ENCODE results near the gene GRK7.
"Not testable (repeated sequence)": the region's sequence is repeated elsewhere in the genome, so short reads cannot be mapped to it uniquely, and the experiment has no call there.

GRK7 gene

DNA sequence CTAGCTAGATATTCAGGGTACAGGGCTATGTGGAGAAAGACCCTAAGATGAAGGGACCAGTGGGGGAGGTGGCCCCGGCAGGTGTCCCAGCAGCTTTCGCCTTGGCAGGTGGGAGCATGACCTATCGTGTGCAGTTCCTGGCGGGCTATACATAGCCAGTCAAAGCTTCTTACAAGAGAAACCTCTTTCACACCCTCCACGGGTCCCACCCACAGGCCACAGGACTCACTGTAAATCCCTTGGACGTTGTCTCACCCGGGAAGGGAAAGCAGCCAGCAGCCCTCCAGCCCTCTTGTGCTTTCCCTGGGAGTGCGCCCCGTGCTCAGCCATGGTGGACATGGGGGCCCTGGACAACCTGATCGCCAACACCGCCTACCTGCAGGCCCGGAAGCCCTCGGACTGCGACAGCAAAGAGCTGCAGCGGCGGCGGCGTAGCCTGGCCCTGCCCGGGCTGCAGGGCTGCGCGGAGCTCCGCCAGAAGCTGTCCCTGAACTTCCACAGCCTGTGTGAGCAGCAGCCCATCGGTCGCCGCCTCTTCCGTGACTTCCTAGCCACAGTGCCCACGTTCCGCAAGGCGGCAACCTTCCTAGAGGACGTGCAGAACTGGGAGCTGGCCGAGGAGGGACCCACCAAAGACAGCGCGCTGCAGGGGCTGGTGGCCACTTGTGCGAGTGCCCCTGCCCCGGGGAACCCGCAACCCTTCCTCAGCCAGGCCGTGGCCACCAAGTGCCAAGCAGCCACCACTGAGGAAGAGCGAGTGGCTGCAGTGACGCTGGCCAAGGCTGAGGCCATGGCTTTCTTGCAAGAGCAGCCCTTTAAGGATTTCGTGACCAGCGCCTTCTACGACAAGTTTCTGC, 15.0 kb downstream of the GRK7 start:
- no peaks in the 10 kb centered on the region for H3K4me1 ChIP-seq (ENCODE audit: control insufficient read depth in 2 of 2, insufficient read depth in 2 of 2, low read length in 2 of 2)
- no peaks in the 10 kb centered on the region for H3K9me3 ChIP-seq (ENCODE audit: control insufficient read depth in 2 of 2, low read length in 2 of 2)
- no peak overlapping the region for H3K9ac ChIP-seq (ENCODE audit: low read depth in 1 of 2, low read length in 2 of 2)
- H3K36me3 ChIP-seq (ENCODE audit: control insufficient read depth in 2 of 2, insufficient read depth in 2 of 2, low read length in 2 of 2), result no peaks in the 10 kb centered on the region
- no peak overlapping the region for H3K27ac ChIP-seq (ENCODE audit: low read depth in 2 of 2, low read length in 2 of 2)
- no peak overlapping the region for H3K4me3 ChIP-seq (ENCODE audit: low read length in 2 of 2)
- H3K27me3 ChIP-seq (ENCODE audit: control insufficient read depth in 2 of 2, insufficient read depth in 2 of 2, low read length in 2 of 2), result no peaks in the 10 kb centered on the region

DNA sequence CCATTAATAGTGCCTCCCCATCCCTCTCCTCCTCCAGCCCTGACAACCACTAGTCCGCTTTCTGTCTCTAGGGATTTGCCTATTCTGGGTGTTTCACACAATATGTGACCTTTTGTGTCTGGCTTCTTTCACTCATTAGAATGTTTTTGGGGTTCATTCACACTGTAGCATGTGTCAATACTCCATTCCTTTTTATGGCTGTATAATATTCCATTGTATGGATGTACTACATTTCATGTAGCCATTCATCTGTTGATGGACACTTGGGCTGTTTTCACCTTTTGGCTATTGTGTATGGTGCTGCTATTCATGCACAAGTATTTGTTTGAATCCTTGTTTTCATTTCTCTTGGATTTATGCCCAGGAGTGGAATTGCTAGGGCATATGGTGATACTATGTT, 16.5 kb downstream of the GRK7 start:
- no peaks in the 10 kb centered on the region for H3K4me1 ChIP-seq (ENCODE audit: control insufficient read depth in 2 of 2, insufficient read depth in 2 of 2, low read length in 2 of 2)
- H3K9me3 ChIP-seq (ENCODE audit: control insufficient read depth in 2 of 2, low read length in 2 of 2), result no peaks in the 10 kb centered on the region
- no peak overlapping the region for H3K4me3 ChIP-seq (ENCODE audit: low read length in 2 of 2)
- no peaks in the 10 kb centered on the region for H3K27me3 ChIP-seq (ENCODE audit: control insufficient read depth in 2 of 2, insufficient read depth in 2 of 2, low read length in 2 of 2)
- H3K36me3 ChIP-seq (ENCODE audit: control insufficient read depth in 2 of 2, insufficient read depth in 2 of 2, low read length in 2 of 2), result no peaks in the 10 kb centered on the region
- no peak overlapping the region for H3K27ac ChIP-seq (ENCODE audit: low read depth in 2 of 2, low read length in 2 of 2)
- no peak overlapping the region for H3K9ac ChIP-seq (ENCODE audit: low read depth in 1 of 2, low read length in 2 of 2)

GRCh38 chr3:141782386-141782932, 19.3 kb downstream of the GRK7 start:
- H3K27ac ChIP-seq (ENCODE audit: low read depth in 2 of 2, low read length in 2 of 2), result no peak overlapping the region
- no peaks in the 10 kb centered on the region for H3K9me3 ChIP-seq (ENCODE audit: control insufficient read depth in 2 of 2, low read length in 2 of 2)
- H3K27me3 ChIP-seq (ENCODE audit: control insufficient read depth in 2 of 2, insufficient read depth in 2 of 2, low read length in 2 of 2), result no peaks in the 10 kb centered on the region
- H3K36me3 ChIP-seq (ENCODE audit: control insufficient read depth in 2 of 2, insufficient read depth in 2 of 2, low read length in 2 of 2), result no peaks in the 10 kb centered on the region
- no peaks in the 10 kb centered on the region for H3K4me1 ChIP-seq (ENCODE audit: control insufficient read depth in 2 of 2, insufficient read depth in 2 of 2, low read length in 2 of 2)
- no peak overlapping the region for H3K4me3 ChIP-seq (ENCODE audit: low read length in 2 of 2)
- H3K9ac ChIP-seq (ENCODE audit: low read depth in 1 of 2, low read length in 2 of 2), result no peak overlapping the region

GRCh38 chr3:141783632-141784031, 20.4 kb downstream of the GRK7 start:
- Histone ChIP-seq H3K27ac (ENCODE audit: low read depth in 2 of 2, low read length in 2 of 2) (no peak overlapping the region), H3K9ac (ENCODE audit: low read depth in 1 of 2, low read length in 2 of 2) (no peak overlapping the region), H3K27me3 (ENCODE audit: control insufficient read depth in 2 of 2, insufficient read depth in 2 of 2, low read length in 2 of 2) (no peaks in the 10 kb centered on the region), H3K9me3 (ENCODE audit: control insufficient read depth in 2 of 2, low read length in 2 of 2) (no peaks in the 10 kb centered on the region), H3K36me3 (ENCODE audit: control insufficient read depth in 2 of 2, insufficient read depth in 2 of 2, low read length in 2 of 2) (no peaks in the 10 kb centered on the region), H3K4me3 (ENCODE audit: low read length in 2 of 2) (no peak overlapping the region), H3K4me1 (ENCODE audit: control insufficient read depth in 2 of 2, insufficient read depth in 2 of 2, low read length in 2 of 2) (no peaks in the 10 kb centered on the region)

- no peaks in the 10 kb centered on the region for H3K9me3 ChIP-seq (ENCODE audit: control insufficient read depth in 2 of 2, low read length in 2 of 2)
- H3K36me3 ChIP-seq (ENCODE audit: control insufficient read depth in 2 of 2, insufficient read depth in 2 of 2, low read length in 2 of 2), result no peaks in the 10 kb centered on the region
- no peak overlapping the region for H3K27ac ChIP-seq (ENCODE audit: low read depth in 2 of 2, low read length in 2 of 2)
- H3K9ac ChIP-seq (ENCODE audit: low read depth in 1 of 2, low read length in 2 of 2), result no peak overlapping the region
- H3K4me3 ChIP-seq (ENCODE audit: low read length in 2 of 2), result no peak overlapping the region
- H3K4me1 ChIP-seq (ENCODE audit: control insufficient read depth in 2 of 2, insufficient read depth in 2 of 2, low read length in 2 of 2), result no peaks in the 10 kb centered on the region
- no peaks in the 10 kb centered on the region for H3K27me3 ChIP-seq (ENCODE audit: control insufficient read depth in 2 of 2, insufficient read depth in 2 of 2, low read length in 2 of 2)
Observed at GRCh38 chr3:141784096-141784495, 20.9 kb downstream of the GRK7 start.

GRCh38 chr3:141784531-141784930, 21.3 kb downstream of the GRK7 start:
- H3K27ac ChIP-seq (ENCODE audit: low read depth in 2 of 2, low read length in 2 of 2), result no peak overlapping the region
- no peaks in the 10 kb centered on the region for H3K36me3 ChIP-seq (ENCODE audit: control insufficient read depth in 2 of 2, insufficient read depth in 2 of 2, low read length in 2 of 2)
- no peaks in the 10 kb centered on the region for H3K27me3 ChIP-seq (ENCODE audit: control insufficient read depth in 2 of 2, insufficient read depth in 2 of 2, low read length in 2 of 2)
- no peaks in the 10 kb centered on the region for H3K4me1 ChIP-seq (ENCODE audit: control insufficient read depth in 2 of 2, insufficient read depth in 2 of 2, low read length in 2 of 2)
- H3K9ac ChIP-seq (ENCODE audit: low read depth in 1 of 2, low read length in 2 of 2), result no peak overlapping the region
- H3K9me3 ChIP-seq (ENCODE audit: control insufficient read depth in 2 of 2, low read length in 2 of 2), result no peaks in the 10 kb centered on the region
- no peak overlapping the region for H3K4me3 ChIP-seq (ENCODE audit: low read length in 2 of 2)

GRCh38 chr3:141788149-141788548, 24.9 kb downstream of the GRK7 start:
- H3K36me3 ChIP-seq (ENCODE audit: control insufficient read depth in 2 of 2, insufficient read depth in 2 of 2, low read length in 2 of 2), result no peaks in the 10 kb centered on the region
- H3K4me1 ChIP-seq (ENCODE audit: control insufficient read depth in 2 of 2, insufficient read depth in 2 of 2, low read length in 2 of 2), result no peaks in the 10 kb centered on the region
- no peak overlapping the region for H3K9ac ChIP-seq (ENCODE audit: low read depth in 1 of 2, low read length in 2 of 2)

GRCh38 chr3:141788750-141789149, 25.5 kb downstream of the GRK7 start:
- H3K9me3 ChIP-seq (ENCODE audit: control insufficient read depth in 2 of 2, low read length in 2 of 2); H3K4me3 ChIP-seq (ENCODE audit: low read length in 2 of 2); H3K9ac ChIP-seq (ENCODE audit: low read depth in 1 of 2, low read length in 2 of 2); H3K27ac ChIP-seq (ENCODE audit: low read depth in 2 of 2, low read length in 2 of 2); H3K36me3 ChIP-seq (ENCODE audit: control insufficient read depth in 2 of 2, insufficient read depth in 2 of 2, low read length in 2 of 2); H3K27me3 ChIP-seq (ENCODE audit: control insufficient read depth in 2 of 2, insufficient read depth in 2 of 2, low read length in 2 of 2); H3K4me1 ChIP-seq (ENCODE audit: control insufficient read depth in 2 of 2, insufficient read depth in 2 of 2, low read length in 2 of 2): not testable (repeated sequence)

More at GRCh38 chr3:141788149-141788548, 24.9 kb downstream of the GRK7 start:
- Histone ChIP-seq H3K9me3 (ENCODE audit: control insufficient read depth in 2 of 2, low read length in 2 of 2) (no peaks in the 10 kb centered on the region), H3K27me3 (ENCODE audit: control insufficient read depth in 2 of 2, insufficient read depth in 2 of 2, low read length in 2 of 2) (no peaks in the 10 kb centered on the region), H3K4me3 (ENCODE audit: low read length in 2 of 2) (no peak overlapping the region), H3K27ac (ENCODE audit: low read depth in 2 of 2, low read length in 2 of 2) (no peak overlapping the region)

DNA sequence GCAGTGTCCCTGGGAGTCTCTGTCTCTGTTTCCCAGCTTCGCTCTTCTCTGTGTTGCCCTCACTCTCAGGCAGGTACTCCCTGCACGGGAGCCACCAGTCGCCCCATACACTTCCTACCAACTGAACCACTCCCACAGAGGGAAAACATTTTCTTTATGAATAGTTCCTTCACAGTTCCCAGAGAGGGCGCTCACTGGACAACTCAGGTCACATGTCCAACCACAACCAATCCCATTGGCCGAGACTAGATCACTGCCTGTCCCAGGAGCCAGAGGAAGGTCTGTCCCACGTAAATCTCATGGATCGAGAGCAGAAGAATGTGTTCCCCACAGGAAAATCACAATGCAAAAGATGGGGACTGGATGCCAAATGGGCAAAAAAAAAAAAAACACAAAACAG, 26.1 kb downstream of the GRK7 start:
- no peak overlapping the region for H3K9ac ChIP-seq (ENCODE audit: low read depth in 1 of 2, low read length in 2 of 2)
- H3K36me3 ChIP-seq (ENCODE audit: control insufficient read depth in 2 of 2, insufficient read depth in 2 of 2, low read length in 2 of 2), result no peaks in the 10 kb centered on the region
- no peaks in the 10 kb centered on the region for H3K27me3 ChIP-seq (ENCODE audit: control insufficient read depth in 2 of 2, insufficient read depth in 2 of 2, low read length in 2 of 2)
- no peak overlapping the region for H3K4me3 ChIP-seq (ENCODE audit: low read length in 2 of 2)
- no peaks in the 10 kb centered on the region for H3K4me1 ChIP-seq (ENCODE audit: control insufficient read depth in 2 of 2, insufficient read depth in 2 of 2, low read length in 2 of 2)
- H3K27ac ChIP-seq (ENCODE audit: low read depth in 2 of 2, low read length in 2 of 2), result no peak overlapping the region
- H3K9me3 ChIP-seq (ENCODE audit: control insufficient read depth in 2 of 2, low read length in 2 of 2), result no peaks in the 10 kb centered on the region

GRCh38 chr3:141790171-141790570, 27.0 kb downstream of the GRK7 start:
- Histone ChIP-seq H3K27me3 (ENCODE audit: control insufficient read depth in 2 of 2, insufficient read depth in 2 of 2, low read length in 2 of 2) (no peaks in the 10 kb centered on the region), H3K27ac (ENCODE audit: low read depth in 2 of 2, low read length in 2 of 2) (no peak overlapping the region), H3K36me3 (ENCODE audit: control insufficient read depth in 2 of 2, insufficient read depth in 2 of 2, low read length in 2 of 2) (no peaks in the 10 kb centered on the region), H3K4me3 (ENCODE audit: low read length in 2 of 2) (no peak overlapping the region), H3K4me1 (ENCODE audit: control insufficient read depth in 2 of 2, insufficient read depth in 2 of 2, low read length in 2 of 2) (no peaks in the 10 kb centered on the region), H3K9ac (ENCODE audit: low read depth in 1 of 2, low read length in 2 of 2) (no peak overlapping the region), H3K9me3 (ENCODE audit: control insufficient read depth in 2 of 2, low read length in 2 of 2) (no peaks in the 10 kb centered on the region)

Measured in mucosa of rectum (tissue), 2 donors.